Measurements from ENCODE around the gene AIM2. TPM values are rescaled to one million over a fixed set of nuclear protein-coding genes. Genes with fewer than 3 reads are reported as not detected.
"Not testable (repeated sequence)": the region's sequence is repeated elsewhere in the genome, so short reads cannot be mapped to it uniquely, and the experiment has no call there.

AIM2 gene
- total RNA-seq, 1 donor from 2014 or later, result not detected

DNA sequence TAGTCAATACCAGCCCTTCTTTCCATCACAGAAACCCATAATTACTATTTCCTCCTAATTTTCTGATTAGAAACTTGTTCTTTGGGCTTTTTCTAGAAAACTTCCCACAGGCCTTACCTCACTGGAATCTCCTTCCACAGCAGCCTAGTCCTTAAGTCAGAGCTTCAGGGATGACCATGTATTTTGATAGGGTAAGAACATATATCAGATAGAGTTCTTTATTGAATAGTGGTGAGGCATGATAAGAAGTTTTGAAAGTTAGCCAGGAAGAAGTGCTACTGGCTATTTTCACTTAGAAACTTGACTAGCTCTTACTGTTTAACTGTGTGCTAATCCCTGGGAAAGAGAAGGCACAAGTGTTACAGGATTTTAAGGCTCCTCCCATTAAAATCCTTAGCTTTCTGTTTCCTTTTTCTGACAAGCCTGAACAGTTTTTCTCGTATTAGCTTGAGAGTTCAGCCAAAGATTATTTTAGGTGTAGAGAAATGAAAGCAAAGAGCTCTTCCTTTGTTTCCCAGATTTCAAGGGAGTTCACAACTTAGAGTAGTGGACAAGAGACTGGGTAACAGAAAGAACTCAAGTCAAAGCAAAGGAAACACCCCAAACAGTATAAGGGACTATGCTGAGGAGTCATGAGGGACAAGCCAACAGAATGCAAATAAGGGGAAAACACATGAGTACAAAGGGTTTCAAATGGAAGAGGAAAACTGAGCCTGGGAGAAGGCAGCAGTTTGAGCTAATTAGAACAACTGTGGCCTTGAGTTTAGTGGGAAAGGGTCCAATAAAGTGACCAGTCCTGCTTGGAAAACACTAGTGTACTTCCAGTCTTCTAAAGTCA lies 37.2 kb upstream of the AIM2 start:
- H3K4me3 ChIP-seq (ENCODE audit: low read depth, low read length), result no peak overlapping the region
- FAIRE-seq (no peak), DNase-seq (ENCODE audit: low read depth) (peak; percentile 23)
- no peaks in the 10 kb centered on the region for H3K27me3 ChIP-seq (ENCODE audit: control insufficient read depth, insufficient read depth, low read length)
- no peaks in the 10 kb centered on the region for H3K36me3 ChIP-seq (ENCODE audit: control insufficient read depth, insufficient read depth, low read length)
- TF ChIP-seq, protein P1, sequence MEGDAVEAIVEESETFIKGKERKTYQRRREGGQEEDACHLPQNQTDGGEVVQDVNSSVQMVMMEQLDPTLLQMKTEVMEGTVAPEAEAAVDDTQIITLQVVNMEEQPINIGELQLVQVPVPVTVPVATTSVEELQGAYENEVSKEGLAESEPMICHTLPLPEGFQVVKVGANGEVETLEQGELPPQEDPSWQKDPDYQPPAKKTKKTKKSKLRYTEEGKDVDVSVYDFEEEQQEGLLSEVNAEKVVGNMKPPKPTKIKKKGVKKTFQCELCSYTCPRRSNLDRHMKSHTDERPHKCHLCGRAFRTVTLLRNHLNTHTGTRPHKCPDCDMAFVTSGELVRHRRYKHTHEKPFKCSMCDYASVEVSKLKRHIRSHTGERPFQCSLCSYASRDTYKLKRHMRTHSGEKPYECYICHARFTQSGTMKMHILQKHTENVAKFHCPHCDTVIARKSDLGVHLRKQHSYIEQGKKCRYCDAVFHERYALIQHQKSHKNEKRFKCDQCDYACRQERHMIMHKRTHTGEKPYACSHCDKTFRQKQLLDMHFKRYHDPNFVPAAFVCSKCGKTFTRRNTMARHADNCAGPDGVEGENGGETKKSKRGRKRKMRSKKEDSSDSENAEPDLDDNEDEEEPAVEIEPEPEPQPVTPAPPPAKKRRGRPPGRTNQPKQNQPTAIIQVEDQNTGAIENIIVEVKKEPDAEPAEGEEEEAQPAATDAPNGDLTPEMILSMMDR (IDR thresholded peaks at IDR 0.05; ENCODE audit: insufficient read depth, low read length, severe bottlenecking), result no peak

DNA sequence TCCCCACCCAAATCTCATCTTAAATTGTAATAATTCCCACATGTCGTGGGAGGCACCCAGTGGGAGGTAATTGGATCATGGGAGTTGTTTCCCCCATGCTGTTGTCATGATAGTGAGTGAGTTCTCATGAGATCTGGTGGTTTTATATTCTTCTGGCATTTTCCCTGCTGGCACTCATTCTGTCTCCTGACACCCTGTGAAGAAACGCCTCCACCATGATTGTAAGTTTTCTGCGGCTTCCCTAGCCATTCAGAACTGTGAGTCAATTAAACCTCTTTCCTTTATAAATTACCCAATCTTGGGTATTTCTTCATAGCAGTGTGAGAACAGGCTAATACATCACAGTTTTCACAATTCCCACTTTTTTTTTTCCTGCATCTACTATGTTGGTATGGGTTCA lies 26.5 kb upstream of the AIM2 start:
- FAIRE-seq; H3K36me3 ChIP-seq (ENCODE audit: control insufficient read depth, insufficient read depth, low read length); H3K27me3 ChIP-seq (ENCODE audit: control insufficient read depth, insufficient read depth, low read length); DNase-seq (ENCODE audit: low read depth); H3K4me3 ChIP-seq (ENCODE audit: low read depth, low read length): not testable (repeated sequence)

DNA sequence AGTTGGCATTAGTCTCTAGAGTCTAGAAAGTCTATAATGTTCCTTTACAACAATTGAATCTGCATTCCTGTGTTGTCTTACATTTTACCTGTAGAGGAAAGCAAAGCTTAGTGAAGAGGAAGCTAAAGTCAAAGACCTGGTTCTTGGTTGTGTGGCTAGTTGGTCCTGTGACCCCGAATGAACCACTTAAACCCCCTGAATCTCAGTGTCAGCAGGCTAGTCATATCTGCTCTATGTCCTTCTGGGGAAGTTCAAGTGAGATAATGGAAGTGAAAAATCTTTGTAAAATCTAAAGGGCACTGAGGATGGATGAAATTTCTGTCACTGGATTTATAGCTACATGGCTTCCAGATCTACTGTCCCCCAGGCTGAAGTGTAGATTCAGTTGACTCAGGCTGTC lies 24.0 kb upstream of the AIM2 start:
- FAIRE-seq (no peak), DNase-seq (ENCODE audit: low read depth) (no peak)
- H3K27me3 ChIP-seq (ENCODE audit: control insufficient read depth, insufficient read depth, low read length), result no peaks in the 10 kb centered on the region
- H3K4me3 ChIP-seq (ENCODE audit: low read depth, low read length), result no peak overlapping the region
- no peaks in the 10 kb centered on the region for H3K36me3 ChIP-seq (ENCODE audit: control insufficient read depth, insufficient read depth, low read length)
- TF ChIP-seq, protein P1 (IDR thresholded peaks at IDR 0.05; ENCODE audit: insufficient read depth, low read length, severe bottlenecking), result no peak

DNA sequence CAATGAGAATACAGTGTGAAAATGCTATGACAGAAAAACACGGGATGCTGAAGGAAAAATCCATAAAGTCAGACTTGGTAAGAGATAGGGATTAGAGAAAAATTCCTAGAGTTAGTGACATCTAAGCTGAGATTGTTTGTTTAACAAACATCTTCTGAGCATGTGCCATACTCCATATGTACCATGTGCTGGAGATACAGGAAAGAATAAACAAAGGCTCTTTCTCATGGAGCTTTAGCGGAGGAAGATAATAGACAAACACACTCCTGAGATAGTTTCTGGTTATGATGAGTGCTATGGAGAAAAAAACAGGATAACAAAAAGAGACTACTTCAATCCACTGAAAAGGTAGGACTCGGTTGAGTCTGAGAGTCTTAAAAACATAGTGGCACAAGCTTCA lies 22.0 kb upstream of the AIM2 start:
- no peak for FAIRE-seq
- no peaks in the 10 kb centered on the region for H3K36me3 ChIP-seq (ENCODE audit: control insufficient read depth, insufficient read depth, low read length)
- TF ChIP-seq, protein P1 (IDR thresholded peaks at IDR 0.05; ENCODE audit: insufficient read depth, low read length, severe bottlenecking), result no peak

DNA sequence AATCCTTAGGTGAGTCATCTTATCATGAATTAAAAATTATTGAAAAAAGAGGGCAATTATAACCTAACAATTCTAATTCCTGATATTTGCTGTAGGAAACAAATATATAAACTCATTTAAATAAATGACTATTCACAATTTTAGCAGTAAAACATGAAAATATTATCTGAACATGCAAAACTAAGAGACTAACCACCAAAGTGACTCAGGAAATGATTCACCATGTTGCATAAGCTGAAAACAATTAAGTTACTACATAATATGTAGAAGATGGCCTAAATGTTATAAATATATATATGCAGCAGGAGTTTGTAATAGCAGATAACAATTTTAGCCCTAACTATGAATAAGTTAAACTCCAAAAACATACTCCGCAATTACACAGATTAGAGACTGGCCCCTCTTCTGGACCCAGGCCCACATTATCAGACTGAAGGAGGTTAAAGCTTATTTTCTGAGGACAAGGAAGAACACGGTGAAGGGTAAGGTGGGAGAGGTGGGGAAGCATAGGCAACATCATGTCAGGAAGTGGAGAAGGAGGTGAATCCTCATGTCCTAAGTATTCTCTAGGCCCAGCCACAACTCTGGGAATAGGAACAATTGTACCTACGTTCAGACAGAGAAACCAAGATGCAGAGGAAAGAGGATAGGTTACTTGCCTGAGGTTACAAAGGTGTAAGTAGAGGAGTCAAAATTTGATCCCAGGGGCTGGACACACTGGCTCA lies 15.6 kb upstream of the AIM2 start:
- no peak for FAIRE-seq
- TF ChIP-seq, protein P1 (IDR thresholded peaks at IDR 0.05; ENCODE audit: insufficient read depth, low read length, severe bottlenecking), result no peak
- no peak overlapping the region for H3K4me3 ChIP-seq (ENCODE audit: low read depth, low read length)
- peak; percentile 92 for DNase-seq (ENCODE audit: low read depth)
- H3K27me3 ChIP-seq (ENCODE audit: control insufficient read depth, insufficient read depth, low read length), result no peaks in the 10 kb centered on the region
- H3K36me3 ChIP-seq (ENCODE audit: control insufficient read depth, insufficient read depth, low read length), result no peaks in the 10 kb centered on the region

More for the DNA sequence above, 22.0 kb upstream of the AIM2 start:
- Histone ChIP-seq H3K27me3 (ENCODE audit: control insufficient read depth, insufficient read depth, low read length) (no peaks in the 10 kb centered on the region), H3K4me3 (ENCODE audit: low read depth, low read length) (no peak overlapping the region)
- no peak for DNase-seq (ENCODE audit: low read depth)

DNA sequence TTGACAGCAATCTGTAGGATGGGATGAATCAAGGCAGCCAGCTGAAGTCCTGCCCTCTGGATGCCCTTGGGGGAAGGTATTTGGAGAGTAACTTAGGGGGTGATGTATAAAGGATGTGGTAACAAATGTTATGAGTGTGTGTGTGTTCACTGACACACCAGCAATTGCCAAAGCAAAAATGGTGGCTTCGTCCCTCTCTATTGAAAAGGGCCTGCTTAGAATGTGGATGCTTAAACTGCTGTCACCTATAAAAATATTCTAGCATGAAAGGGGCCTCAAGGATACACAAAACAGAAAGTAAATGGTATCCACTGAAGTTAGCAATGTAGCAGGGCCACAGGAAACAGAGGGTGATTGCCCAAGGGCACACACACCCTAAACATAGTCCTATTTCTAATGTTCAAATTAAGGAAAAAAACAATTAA lies 15.1 kb upstream of the AIM2 start:
- DNase-seq (ENCODE audit: low read depth) (peak; percentile 83), FAIRE-seq (no peak)
- Histone ChIP-seq H3K4me3 (ENCODE audit: low read depth, low read length) (no peak overlapping the region), H3K27me3 (ENCODE audit: control insufficient read depth, insufficient read depth, low read length) (no peaks in the 10 kb centered on the region), H3K36me3 (ENCODE audit: control insufficient read depth, insufficient read depth, low read length) (no peaks in the 10 kb centered on the region)
- TF ChIP-seq, protein P1 (IDR thresholded peaks at IDR 0.05; ENCODE audit: insufficient read depth, low read length, severe bottlenecking), result no peak

All from bronchial epithelial cell (primary cell).